Measurements from ENCODE around the gene MYOZ3.

The MYOZ3 gene

GRCh38 chr5:150633429-150633828 is 27.6 kb upstream of the MYOZ3 start:
- no peak overlapping the region for H2AFZ ChIP-seq (ENCODE audit: low read depth, low read length)
- H3K79me2 ChIP-seq (ENCODE audit: insufficient read depth, low read length), result no peaks in the 10 kb centered on the region
- no peaks in the 10 kb centered on the region for H3K4me1 ChIP-seq (ENCODE audit: insufficient read depth, low read length)
- no peak overlapping the region for H3K4me3 ChIP-seq (ENCODE audit: low read depth in 1 of 2, low read length in 2 of 2)
- DNase-seq (no peak), ATAC-seq (ENCODE audit: insufficient read depth, low read depth) (no peak)
- H3K9me3 ChIP-seq (ENCODE audit: insufficient read depth, low read length, severe bottlenecking), result no peaks in the 10 kb centered on the region
- H3K27ac ChIP-seq (ENCODE audit: low read length), result no peak overlapping the region
- H4K20me1 ChIP-seq (ENCODE audit: insufficient read depth, low read length), result peaks cover 2% of the 10 kb centered on the region; the same call in 1 of the 2 replicates
- no peaks in the 10 kb centered on the region for H3K36me3 ChIP-seq (ENCODE audit: insufficient read depth, low read length)
- no peak overlapping the region for H3K9ac ChIP-seq (ENCODE audit: low read depth, low read length)
- TF ChIP-seq, protein P1, sequence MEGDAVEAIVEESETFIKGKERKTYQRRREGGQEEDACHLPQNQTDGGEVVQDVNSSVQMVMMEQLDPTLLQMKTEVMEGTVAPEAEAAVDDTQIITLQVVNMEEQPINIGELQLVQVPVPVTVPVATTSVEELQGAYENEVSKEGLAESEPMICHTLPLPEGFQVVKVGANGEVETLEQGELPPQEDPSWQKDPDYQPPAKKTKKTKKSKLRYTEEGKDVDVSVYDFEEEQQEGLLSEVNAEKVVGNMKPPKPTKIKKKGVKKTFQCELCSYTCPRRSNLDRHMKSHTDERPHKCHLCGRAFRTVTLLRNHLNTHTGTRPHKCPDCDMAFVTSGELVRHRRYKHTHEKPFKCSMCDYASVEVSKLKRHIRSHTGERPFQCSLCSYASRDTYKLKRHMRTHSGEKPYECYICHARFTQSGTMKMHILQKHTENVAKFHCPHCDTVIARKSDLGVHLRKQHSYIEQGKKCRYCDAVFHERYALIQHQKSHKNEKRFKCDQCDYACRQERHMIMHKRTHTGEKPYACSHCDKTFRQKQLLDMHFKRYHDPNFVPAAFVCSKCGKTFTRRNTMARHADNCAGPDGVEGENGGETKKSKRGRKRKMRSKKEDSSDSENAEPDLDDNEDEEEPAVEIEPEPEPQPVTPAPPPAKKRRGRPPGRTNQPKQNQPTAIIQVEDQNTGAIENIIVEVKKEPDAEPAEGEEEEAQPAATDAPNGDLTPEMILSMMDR (IDR thresholded peaks at IDR 0.05; ENCODE audit: borderline replicate concordance, extremely low read depth, low read length, poor library complexity, severe bottlenecking), result no peak
- TF ChIP-seq EZH2 (IDR thresholded peaks at IDR 0.05; ENCODE audit: borderline replicate concordance, low read depth, low read length, severe bottlenecking), result no peak
- no peaks in the 10 kb centered on the region for H3K27me3 ChIP-seq (ENCODE audit: insufficient read depth, low read length, poor library complexity)
- H3K4me2 ChIP-seq (ENCODE audit: insufficient read depth, low read length), result no peak overlapping the region

GRCh38 chr5:150636391-150637244 is 24.4 kb upstream of the MYOZ3 start:
- Histone ChIP-seq H3K4me3 (ENCODE audit: low read depth in 1 of 2, low read length in 2 of 2) (no peak overlapping the region), H3K36me3 (ENCODE audit: insufficient read depth, low read length) (no peaks in the 10 kb centered on the region), H2AFZ (ENCODE audit: low read depth, low read length) (no peak overlapping the region), H3K4me1 (ENCODE audit: insufficient read depth, low read length) (no peaks in the 10 kb centered on the region), H3K9me3 (ENCODE audit: insufficient read depth, low read length, severe bottlenecking) (no peaks in the 10 kb centered on the region), H3K27ac (ENCODE audit: low read length) (no peak overlapping the region), H3K9ac (ENCODE audit: low read depth, low read length) (no peak overlapping the region), H3K4me2 (ENCODE audit: insufficient read depth, low read length) (no peak overlapping the region), H4K20me1 (ENCODE audit: insufficient read depth, low read length) (peaks cover 2% of the 10 kb centered on the region; the same call in 1 of the 2 replicates), H3K79me2 (ENCODE audit: insufficient read depth, low read length) (no peaks in the 10 kb centered on the region), H3K27me3 (ENCODE audit: insufficient read depth, low read length, poor library complexity) (peaks cover 7% of the 10 kb centered on the region)
- TF ChIP-seq EZH2 (IDR thresholded peaks at IDR 0.05; ENCODE audit: borderline replicate concordance, low read depth, low read length, severe bottlenecking), result no peak
- TF ChIP-seq, protein P1 (IDR thresholded peaks at IDR 0.05; ENCODE audit: borderline replicate concordance, extremely low read depth, low read length, poor library complexity, severe bottlenecking), result no peak
- DNase-seq (no peak), ATAC-seq (ENCODE audit: insufficient read depth, low read depth) (no peak)

DNA sequence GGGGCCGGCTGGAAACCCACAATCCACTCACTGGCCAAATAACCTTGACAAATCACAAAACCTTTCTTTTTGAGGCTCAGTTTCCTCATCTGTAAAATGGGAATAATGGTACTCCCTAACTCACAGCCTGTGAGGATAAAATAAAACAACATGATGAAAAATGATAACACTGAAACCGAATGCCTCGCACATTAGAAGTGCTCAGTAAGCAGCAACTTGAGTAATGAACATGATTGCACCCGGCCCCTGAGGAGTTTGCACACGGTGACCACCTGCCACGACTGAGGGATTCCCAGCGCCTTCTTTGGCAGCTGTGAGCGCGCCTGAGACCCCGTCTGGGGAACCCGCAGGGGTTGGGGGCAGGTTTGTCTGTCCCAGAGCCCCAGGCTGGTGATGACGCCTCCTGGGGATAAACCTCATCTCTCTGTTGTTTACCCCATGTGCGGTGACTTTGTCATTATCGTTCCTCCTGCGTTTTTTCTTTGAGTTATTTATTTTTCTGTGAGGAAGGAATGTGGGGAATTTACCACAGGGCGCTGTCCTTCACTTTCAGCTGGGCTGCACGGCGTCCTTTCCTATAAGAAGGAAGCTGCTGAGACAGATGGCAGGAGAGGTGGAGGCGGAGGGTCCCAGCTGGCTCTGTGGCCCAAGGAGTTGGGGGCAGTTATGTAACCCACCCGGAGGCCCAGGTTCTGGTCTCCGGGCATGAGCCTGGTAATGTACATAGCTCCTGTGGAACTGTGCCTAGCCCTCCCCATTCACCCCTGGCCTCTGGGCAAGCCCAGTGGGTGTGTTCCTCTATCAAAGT is 23.6 kb upstream of the MYOZ3 start:
- no peak overlapping the region for H2AFZ ChIP-seq (ENCODE audit: low read depth, low read length)

More for the DNA sequence above, 23.6 kb upstream of the MYOZ3 start:
- Histone ChIP-seq H3K27ac (ENCODE audit: low read length) (no peak overlapping the region), H3K79me2 (ENCODE audit: insufficient read depth, low read length) (no peaks in the 10 kb centered on the region), H3K4me3 (ENCODE audit: low read depth in 1 of 2, low read length in 2 of 2) (no peak overlapping the region), H4K20me1 (ENCODE audit: insufficient read depth, low read length) (peaks cover 2% of the 10 kb centered on the region; the same call in 1 of the 2 replicates), H3K4me2 (ENCODE audit: insufficient read depth, low read length) (no peak overlapping the region), H3K9ac (ENCODE audit: low read depth, low read length) (no peak overlapping the region), H3K9me3 (ENCODE audit: insufficient read depth, low read length, severe bottlenecking) (no peaks in the 10 kb centered on the region), H3K4me1 (ENCODE audit: insufficient read depth, low read length) (no peaks in the 10 kb centered on the region), H3K36me3 (ENCODE audit: insufficient read depth, low read length) (no peaks in the 10 kb centered on the region), H3K27me3 (ENCODE audit: insufficient read depth, low read length, poor library complexity) (peaks cover 11% of the 10 kb centered on the region)
- ATAC-seq (ENCODE audit: insufficient read depth, low read depth), result no peak
- TF ChIP-seq, protein P1 (IDR thresholded peaks at IDR 0.05; ENCODE audit: borderline replicate concordance, extremely low read depth, low read length, poor library complexity, severe bottlenecking), result no peak
- no peak for TF ChIP-seq EZH2 (IDR thresholded peaks at IDR 0.05; ENCODE audit: borderline replicate concordance, low read depth, low read length, severe bottlenecking)
- no peak for DNase-seq

All from DND-41 (cell line).